DMS153 (cell line): ENCODE results near the gene UMODL1.

ENCODE experiments used
- DNase-seq: peaks from one replicate; lab custom pipeline; 2025; lab: John Stamatoyannopoulos, UW

Gene UMODL1, protein sequence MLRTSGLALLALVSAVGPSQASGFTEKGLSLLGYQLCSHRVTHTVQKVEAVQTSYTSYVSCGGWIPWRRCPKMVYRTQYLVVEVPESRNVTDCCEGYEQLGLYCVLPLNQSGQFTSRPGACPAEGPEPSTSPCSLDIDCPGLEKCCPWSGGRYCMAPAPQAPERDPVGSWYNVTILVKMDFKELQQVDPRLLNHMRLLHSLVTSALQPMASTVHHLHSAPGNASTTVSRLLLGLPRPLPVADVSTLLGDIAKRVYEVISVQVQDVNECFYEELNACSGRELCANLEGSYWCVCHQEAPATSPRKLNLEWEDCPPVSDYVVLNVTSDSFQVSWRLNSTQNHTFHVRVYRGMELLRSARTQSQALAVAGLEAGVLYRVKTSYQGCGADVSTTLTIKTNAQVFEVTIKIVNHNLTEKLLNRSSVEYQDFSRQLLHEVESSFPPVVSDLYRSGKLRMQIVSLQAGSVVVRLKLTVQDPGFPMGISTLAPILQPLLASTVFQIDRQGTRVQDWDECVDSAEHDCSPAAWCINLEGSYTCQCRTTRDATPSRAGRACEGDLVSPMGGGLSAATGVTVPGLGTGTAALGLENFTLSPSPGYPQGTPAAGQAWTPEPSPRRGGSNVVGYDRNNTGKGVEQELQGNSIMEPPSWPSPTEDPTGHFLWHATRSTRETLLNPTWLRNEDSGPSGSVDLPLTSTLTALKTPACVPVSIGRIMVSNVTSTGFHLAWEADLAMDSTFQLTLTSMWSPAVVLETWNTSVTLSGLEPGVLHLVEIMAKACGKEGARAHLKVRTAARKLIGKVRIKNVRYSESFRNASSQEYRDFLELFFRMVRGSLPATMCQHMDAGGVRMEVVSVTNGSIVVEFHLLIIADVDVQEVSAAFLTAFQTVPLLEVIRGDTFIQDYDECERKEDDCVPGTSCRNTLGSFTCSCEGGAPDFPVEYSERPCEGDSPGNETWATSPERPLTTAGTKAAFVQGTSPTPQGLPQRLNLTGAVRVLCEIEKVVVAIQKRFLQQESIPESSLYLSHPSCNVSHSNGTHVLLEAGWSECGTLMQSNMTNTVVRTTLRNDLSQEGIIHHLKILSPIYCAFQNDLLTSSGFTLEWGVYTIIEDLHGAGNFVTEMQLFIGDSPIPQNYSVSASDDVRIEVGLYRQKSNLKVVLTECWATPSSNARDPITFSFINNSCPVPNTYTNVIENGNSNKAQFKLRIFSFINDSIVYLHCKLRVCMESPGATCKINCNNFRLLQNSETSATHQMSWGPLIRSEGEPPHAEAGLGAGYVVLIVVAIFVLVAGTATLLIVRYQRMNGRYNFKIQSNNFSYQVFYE

DNA sequence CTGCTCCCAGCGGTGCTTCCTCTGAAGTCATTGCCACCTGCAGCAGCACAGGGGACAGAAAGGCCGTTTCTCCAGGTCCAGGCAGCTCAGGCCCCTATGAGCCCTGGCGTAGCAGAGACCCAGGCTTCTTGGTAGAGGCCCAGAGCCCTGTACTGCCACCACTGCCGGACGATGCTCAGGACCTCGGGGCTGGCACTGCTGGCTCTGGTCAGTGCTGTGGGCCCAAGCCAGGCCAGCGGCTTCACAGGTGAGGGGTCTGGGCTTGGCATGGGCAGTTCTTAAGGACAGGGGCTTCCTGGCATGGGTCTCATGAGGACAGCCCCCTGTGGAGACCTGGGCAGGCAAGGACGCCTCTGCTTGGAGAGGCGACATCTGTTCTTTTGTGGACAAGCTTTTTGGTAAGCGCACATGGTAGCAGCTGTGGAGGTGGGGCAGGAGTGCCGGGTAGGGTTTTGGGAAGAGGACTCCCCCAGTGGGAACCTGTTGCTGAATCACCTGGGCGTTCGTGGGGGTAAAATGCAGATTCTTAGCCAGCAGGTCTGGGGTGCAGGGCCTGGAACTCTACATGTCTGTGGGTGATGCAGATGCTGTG, at the start of gene UMODL1:
UMODL1 (plus strand) TSS at position 172 of the 592 bp plus-strand sequence; CDS start at position 172, 0 bp downstream.
- DNase-seq, result no peak

DNA sequence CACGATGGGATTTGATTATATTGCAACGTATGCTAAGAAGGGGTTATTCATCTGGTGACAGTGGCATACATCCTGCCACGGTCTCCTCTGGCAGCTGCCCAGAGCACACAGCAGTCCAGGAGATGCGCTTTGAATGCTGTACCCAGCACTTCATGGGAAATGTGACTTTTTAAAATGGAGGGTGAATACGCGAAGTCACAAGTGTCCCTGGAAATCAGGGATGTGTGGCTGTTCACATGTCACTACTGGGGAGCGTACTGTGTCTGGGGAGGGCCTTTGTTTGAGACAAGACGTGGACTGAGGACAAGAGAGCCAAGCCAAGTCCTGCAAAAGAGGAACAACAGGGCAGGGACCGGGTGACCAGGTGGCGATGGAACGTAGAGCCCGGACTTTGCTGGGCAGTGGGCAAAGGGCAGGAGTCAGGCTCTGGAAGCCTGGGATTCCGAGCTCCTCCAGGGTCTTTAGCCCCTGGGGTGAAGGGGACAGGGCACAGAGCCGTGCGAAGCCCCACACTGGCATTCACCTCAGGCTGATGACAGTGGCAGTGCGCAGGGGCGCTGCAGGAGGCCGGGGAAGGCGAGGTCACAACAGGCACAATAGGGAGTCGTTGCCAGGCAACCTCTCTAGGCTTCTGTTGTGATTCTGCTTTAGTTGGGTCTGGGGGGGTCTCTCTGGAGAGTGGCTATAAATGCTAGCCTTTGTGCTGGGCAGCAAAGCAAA, 49.6 kb upstream of the UMODL1 start:
- peak; percentile 38 for DNase-seq

DNA sequence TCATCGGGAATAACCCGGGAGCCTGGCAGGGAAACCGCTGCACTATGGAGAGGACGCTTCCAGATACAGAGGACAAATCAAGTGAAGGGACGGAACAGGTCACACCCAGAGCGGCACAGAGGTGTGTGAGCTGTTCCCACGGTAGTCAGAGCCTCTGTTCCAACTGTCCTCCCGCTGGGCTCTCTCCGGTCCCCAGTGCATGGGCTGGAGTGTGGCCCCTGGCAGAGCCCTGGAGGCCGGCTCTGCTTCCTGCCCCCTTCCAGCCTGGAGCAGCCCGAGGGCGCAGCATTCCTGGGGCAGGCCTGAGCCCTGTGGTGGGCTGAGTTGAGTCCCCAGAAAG, 49.1 kb upstream of the UMODL1 start:
- DNase-seq, result no peak

DNA sequence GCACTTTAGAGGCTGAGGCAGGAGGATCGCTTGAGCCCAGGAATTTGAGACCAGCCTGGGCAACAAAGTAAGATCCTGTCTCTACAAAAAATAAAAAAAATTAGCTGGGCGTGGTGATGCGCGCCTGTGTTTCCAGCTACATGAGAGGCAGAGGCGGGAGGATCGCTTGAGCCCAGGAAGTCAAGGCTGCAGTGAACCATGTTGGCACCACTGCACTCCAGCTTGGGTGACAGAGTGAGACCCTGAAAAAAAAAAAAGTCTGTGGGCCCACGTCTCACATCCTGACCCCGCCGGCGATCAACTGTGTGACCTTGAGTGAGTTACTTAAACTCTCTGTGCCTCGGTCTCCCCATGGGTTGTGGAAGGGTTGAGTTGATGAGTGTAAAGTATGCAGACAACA, 48.2 kb upstream of the UMODL1 start:
- no peak for DNase-seq

DNA sequence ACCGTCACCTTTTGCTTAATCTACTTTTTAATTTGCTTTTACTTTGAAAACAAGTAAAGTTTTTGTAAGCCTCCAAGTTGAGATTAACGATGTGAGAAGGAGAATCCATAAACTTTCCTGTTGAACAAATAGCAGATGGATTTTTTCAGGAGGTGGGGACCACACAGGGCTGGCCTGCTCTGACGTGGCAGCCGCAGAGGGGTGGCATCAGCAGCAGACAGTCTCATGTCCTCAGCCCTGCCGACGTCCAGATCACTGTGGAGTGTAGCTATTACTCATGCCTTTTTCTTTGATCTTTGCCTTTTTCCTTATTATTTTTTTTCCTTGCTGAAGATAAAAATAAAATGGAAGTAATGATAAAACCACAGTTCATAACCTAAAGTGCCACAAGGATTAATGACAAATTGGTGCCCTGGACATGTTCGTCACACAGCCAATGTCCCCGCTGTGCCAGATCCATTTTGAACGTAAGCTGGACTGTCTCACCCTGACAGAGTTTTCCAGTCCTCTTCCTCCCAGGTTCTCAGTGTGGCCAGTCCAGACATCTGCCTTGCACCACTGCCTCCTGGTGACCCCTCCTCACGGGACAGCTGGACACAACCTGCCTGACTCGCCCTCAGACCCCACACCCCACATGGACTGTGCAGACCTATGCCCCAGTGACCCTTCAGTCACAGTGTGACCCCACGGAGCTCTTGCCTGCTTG, 45.6 kb upstream of the UMODL1 start:
- DNase-seq, result no peak

DNA sequence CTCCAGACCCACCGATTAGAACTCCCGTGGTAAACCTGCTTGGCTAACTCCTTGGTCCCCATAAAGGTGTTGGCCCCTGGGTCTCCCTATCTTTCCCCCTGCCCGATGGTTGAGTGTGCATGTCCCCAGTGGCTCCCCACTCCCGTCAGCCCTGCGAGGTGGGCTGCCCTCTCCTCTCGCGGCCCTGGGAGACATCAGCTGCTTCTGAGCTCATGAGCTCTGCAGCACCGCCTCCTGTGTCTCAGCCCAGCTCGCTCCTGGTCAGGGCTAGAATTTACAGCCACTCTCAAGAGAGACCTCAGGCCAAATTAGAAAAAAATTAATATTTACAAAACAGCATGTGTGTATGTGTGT, 45.1 kb upstream of the UMODL1 start:
- no peak for DNase-seq

DNA sequence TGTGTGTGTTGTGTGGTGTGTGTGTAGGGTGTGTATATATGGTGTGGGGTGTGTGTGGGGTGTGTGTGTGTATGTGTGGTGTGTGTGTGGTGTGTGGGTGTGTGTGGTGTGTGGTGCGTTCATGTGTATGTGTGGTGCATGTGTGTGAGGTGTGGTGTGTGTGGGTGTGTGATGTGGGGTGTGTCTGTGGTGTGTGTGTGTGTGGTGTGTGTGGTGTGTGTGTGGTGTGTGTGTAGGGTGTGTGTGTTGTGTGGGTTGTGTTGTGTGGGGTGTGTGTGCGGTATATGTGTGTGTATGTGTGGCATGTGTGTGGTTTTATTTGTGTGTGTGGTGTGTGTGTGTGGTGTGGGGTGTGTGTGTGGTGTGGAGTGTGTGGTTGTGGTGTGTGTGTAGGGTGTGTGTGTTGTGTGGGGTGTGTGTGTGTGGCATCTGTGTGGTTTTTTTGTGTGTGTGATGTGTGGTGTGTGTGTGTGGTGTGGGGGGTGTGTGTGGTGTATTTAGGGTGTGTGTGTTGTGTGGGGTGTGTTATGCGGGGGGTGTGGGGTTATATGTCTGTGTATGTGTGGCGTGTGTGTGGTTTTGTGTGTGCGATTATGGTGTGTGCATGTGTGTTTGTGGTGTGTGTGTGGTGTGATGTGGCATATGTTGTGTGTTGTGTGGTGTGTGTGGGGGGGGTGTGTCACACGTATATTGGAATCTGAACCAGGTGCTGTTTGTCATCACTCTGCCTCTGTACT, 43.9 kb upstream of the UMODL1 start:
- no peak for DNase-seq

DNA sequence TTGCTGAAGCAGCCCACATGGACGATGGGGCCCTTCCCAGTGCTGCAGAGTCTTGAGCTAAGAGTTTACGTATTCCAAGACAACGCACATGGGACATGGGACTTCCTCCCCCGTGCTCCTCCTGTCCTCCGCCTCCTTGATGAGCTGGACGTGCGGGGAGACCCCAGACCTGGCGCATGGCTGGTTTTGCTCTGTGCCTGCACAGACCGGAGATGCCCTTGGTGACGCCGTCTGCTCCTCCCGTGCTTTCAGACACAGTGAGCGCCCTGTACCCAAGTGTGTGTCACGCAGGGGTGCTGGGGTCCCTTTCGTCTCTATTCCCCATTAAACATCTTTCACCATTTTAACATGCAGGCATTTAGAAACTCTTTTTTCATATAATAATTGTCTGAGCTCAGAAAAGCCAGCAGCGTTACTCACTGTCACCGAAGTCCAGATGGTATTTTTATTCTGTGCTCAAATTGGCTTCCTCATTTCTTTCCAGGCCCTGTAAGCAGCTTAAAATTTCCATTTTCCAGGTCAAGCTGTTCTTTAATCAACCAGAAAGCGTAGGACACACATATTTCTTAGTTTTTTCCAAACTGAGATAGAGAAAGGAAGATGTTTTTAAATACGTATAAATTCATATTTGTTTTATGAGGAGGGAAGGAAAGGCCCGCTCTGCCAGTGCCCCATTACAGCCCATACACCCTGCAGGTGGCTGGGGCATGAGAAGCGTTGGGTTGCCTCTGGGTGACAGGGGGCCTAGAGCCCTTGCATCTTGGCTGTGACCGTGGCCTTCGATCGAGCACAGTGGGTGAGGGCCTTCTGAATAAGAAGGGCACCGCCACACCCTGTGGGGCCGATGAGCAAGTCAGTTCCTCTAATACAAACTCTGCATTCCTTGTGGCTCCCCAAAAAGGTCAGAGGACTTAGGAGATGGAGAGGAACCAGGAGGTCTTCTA, 43.0 kb upstream of the UMODL1 start:
- no peak for DNase-seq

DNA sequence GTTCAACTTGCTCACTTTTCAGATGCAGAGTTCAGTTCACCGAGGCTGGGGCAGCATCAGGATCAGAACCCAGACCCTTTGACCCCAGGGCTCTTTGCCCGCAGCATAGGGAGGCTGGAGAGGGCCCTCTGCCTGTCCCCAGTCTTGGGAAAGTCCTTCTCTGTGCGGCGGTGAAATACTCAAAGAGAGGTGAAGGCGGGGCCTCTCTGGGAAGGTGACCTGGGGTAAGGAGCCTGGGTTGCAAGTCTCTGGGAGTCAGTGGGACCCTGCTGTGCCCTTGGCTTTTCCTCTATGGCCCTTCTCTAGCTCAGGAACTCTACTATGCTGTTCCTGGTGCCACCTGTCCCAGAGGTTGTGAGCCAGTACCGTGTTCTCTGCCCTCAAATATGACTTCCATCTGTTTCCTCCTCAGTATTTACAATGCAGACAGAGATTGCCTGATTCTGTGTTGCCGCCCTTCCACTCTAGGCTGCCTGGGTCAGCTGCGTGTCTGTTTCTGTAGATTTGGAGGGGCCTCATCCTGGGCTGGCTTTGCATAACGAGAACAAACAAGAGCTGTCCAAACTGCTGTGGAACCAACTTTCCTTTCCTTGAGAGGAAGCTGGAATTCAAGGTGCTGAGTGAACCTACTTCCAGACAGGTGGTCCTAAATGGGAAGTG, 42.2 kb upstream of the UMODL1 start:
- DNase-seq, result no peak

DNA sequence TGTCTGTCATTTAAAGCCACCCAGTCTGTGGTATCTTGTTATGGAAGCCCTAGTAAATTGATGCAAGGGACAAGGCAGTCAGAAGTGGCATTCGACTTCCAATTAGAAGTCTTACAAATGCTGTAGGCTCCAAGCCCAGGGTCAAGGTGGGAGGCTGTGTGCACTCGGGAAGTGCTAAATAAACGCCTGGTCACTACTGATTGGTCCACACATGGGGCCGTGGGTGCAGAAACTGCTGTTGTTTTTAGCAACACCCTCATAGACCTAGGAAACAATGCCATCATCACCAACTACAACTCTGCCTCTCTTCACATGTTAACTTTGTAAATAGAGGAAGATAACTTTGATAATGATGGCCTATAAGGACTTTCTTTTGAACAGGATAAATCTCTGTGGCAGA, 40.8 kb upstream of the UMODL1 start:
- no peak for DNase-seq

DNA sequence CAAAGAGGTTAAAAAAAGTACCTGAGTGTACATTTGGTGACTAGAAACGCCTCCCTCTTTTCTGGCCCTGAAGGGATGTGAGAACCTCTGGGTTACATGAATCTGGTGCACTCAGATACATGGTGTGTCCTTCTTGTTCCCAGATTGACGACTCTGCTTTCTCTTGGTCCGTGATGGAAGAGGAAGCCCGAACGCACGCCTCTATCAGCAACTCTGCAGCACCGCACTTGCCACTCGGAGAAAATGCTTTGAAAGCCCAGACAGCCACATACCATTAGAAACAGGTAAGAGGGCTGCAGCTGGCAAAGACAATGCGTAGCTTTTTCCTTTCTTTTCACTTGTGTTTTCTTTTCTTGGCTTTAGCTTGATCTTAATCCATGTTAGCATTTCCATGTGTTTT, 39.9 kb upstream of the UMODL1 start:
- DNase-seq, result no peak

DNA sequence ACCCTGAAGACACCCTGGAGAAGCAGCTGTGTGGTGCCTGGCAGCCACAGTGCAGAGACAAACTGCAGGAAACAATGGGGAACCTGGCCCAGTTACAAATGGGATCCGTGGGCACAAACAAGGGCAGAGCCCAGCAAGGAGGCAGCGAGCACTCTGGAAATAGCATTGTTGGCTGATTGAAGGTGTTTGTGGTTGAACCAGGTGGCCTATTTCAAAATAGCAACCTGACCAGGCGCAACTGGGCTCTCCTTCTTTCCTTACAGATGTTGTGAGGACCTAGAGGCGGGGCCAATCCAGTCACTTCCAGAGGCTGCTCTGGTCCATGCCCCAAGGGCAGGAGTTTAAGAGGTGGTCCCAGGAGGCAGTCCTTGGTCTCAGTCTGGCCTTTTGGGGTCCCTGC, 39.3 kb upstream of the UMODL1 start:
- DNase-seq, result no peak

DNA sequence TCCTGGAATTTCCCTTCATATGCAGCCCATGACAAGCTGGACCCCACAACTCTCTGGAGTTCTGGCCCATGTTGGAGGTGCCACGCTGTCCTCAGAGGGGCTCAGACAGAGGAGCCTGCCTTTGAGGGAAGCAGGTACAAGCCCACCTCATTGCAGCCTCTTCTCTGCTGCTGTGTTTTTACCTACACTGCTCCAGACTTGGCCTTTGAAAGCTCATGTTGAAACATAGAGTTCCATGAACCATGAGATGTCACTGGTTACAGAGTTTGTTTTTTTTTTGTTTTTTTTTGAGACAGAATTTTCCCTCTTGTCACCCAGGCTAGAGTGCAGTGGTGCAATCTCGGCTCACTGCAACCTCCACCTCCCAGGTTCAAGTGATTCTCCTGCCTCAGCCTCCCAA, 38.9 kb upstream of the UMODL1 start:
- no peak for DNase-seq

DNA sequence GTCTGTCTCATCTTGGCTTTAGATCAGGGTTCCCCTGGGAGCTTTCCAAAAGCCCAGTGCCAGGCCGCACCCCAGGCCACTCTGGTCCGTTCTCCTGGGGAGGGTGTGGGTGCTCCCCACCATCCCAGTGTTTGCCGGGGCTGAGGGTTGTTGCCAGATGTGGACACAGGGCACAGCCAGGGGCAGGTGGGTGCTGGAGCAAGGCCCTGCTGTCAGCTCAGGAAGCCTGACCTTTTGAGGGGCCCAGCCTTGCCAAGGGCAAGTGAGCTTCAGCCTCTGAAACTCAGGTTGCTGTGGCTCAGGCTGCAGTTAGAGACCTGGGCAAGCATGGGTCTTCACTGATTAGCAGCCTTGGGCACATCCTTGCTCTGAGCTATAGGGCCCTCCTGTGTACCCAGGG, 38.1 kb upstream of the UMODL1 start:
- DNase-seq, result no peak

DNA sequence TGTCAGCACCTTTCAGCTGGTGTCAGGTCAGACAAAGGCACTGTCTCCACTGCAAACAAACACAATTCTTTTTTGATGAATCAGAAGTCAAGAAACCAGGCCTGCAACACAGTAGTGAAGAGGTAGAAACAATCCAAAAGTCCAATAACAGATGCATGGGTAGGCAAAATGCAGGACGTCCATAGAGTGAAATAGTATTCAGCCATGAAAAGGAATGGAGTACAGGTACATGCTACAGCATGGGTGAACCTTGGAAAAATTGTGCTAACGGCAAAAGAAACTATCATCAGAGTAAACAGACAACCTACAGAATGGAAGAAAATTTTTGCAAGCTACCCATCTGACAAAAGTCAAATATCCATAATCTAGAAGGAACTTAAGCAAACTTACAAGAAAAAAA, 34.8 kb upstream of the UMODL1 start:
- DNase-seq, result no peak

DNA sequence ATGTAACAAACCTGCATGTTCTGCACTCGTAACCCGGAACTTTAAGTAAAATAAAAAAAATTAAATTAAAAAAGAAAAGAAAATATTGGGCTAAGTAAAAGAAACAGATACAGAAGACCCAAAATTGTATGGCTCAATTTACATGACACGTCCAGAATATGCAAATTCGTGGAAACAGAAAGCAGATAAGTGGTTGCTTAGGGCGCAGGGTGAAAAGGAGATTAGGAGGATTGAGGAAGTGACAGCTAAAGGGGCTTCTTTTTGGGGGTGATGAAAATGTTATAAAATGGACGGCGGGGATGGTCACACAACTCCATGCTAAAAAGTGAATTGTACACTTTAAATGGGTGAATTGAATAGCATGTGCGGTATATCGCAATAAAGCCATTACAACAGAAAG, 33.6 kb upstream of the UMODL1 start:
- DNase-seq, result no peak

DNA sequence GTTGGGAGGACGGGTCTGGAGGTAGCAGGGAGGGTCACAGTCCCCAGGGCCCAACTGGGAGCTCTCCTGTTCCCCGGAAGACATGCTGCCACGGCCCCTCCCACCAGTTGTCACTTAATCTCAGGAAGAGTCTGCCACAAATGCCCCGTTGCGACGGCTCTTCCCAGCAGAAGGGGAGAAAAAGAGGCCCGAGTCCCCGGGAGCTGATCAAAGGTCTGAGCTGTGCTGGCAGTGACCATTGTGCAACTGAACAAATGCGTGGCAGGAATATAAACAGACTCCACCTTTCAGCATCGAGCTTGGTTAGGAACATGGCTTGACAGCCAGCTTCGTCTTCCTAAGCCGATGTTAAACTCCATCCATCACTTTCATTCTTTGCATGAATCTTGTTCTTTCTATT, 33.2 kb upstream of the UMODL1 start:
- DNase-seq, result no peak

DNA sequence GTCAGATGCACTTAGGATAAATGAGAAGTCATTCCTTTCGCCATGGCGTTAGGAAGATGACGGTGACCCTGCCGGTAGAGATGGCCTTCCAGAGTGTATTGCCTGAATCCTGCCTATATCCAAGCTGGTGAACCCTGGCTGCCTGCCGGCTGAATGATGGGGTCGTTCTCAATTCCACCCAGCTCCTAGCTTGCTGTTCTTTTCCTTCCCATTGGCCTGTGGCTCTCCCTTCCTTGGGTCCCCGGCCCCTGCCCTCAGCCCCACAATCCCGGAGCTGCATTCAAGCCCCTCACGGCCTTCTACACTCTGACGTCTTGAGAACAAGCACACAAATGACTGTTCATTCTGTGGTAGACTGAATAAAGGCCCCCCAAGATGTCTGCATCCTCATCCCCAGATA, 32.7 kb upstream of the UMODL1 start:
- no peak for DNase-seq
